ENCODE measurements around the gene PRDM11. TPM values are rescaled to one million over a fixed set of nuclear protein-coding genes. Genes with fewer than 3 reads are reported as not detected.
"Not testable (repeated sequence)": the region's sequence is repeated elsewhere in the genome, so short reads cannot be mapped to it uniquely, and the experiment has no call there.

PRDM11 gene
- total RNA-seq, 1 experiment from 2014 or later: 8.3 TPM

DNA sequence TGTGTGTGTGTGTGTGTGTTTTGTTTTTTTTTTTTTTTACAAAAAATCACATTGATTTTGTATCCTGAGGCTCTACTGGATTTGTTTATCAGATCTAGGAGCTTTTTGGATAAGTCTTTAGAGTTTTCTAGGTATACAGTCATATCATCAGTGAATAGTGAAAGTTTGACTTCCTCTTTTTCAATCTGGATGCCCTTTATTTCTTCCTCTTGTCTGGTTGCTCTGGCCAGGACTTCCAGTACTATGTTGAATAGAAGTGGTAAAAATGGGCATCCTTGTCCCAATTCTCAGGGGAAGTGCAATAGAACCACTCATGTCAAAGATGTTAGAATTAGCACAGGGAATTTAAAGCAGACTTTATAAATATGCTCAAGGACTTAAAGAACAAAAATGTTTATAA is 32.6 kb upstream of the PRDM11 start:
- CTCF ChIA-PET: interaction anchor here (0.6 kb wide), 1 partner anchor 124 kb away, joined by 3 read pairs; no protein-coding TSS in a partner anchor
- ATAC-seq (no peak), DNase-seq (ENCODE audit: low spot score) (no peak)
- no peak overlapping the region for H3K27ac Mint-ChIP-seq
- H3K36me3 Mint-ChIP-seq: no peaks in the 10 kb centered on the region
- H3K9me3 Mint-ChIP-seq: no peaks in the 10 kb centered on the region
- no peak overlapping the region for H3K4me3 Mint-ChIP-seq
- peaks cover 25% of the 10 kb centered on the region for H3K27me3 Mint-ChIP-seq (ENCODE audit: low read depth)
- TF ChIP-seq TP53 (CRISPR knock-in tag; IDR thresholded peaks at IDR 0.05) (no peak), ELF4 (CRISPR knock-in tag; IDR thresholded peaks at IDR 0.05; ENCODE audit: low read depth) (no peak), OVOL2 (CRISPR knock-in tag; IDR thresholded peaks at IDR 0.05; ENCODE audit: borderline replicate concordance) (no peak), TEAD1 (CRISPR knock-in tag; IDR thresholded peaks at IDR 0.05) (no peak), E2F4 (CRISPR knock-in tag; IDR thresholded peaks at IDR 0.05; ENCODE audit: borderline replicate concordance, low read depth) (no peak)
- TF ChIP-seq, protein P1, sequence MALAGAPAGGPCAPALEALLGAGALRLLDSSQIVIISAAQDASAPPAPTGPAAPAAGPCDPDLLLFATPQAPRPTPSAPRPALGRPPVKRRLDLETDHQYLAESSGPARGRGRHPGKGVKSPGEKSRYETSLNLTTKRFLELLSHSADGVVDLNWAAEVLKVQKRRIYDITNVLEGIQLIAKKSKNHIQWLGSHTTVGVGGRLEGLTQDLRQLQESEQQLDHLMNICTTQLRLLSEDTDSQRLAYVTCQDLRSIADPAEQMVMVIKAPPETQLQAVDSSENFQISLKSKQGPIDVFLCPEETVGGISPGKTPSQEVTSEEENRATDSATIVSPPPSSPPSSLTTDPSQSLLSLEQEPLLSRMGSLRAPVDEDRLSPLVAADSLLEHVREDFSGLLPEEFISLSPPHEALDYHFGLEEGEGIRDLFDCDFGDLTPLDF (CRISPR knock-in tag; IDR thresholded peaks at IDR 0.05): no peak
- H3K4me1 Mint-ChIP-seq: no peaks in the 10 kb centered on the region
- POLR2A ChIA-PET: no interaction called here

DNA sequence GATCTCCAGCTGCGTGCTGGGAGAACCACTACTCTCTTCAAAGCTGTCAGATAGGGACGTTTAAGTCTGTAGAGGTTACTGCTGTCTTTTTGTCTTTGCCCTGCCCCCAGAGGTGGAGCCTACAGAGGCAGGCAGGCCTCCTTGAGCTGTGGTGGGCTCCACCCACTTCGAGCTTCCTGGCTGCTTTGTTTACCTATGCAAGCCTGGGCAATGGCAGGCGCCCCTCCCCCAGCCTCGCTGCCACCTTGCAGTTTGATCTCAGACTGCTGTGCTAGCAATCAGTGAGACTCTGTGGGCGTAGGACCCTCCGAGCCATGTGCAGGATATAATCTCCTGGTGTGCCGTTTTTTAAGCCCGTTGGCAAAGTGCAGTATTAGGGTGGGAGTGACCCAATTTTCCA is 18.6 kb upstream of the PRDM11 start:
- peaks cover 25% of the 10 kb centered on the region for H3K9me3 Mint-ChIP-seq
- H3K36me3 Mint-ChIP-seq: peaks cover 32% of the 10 kb centered on the region
- CTCF ChIA-PET: not testable (repeated sequence)

GRCh38 chr11:45133878-45134277 is 12.6 kb upstream of the PRDM11 start:
- TF ChIP-seq, protein P2, sequence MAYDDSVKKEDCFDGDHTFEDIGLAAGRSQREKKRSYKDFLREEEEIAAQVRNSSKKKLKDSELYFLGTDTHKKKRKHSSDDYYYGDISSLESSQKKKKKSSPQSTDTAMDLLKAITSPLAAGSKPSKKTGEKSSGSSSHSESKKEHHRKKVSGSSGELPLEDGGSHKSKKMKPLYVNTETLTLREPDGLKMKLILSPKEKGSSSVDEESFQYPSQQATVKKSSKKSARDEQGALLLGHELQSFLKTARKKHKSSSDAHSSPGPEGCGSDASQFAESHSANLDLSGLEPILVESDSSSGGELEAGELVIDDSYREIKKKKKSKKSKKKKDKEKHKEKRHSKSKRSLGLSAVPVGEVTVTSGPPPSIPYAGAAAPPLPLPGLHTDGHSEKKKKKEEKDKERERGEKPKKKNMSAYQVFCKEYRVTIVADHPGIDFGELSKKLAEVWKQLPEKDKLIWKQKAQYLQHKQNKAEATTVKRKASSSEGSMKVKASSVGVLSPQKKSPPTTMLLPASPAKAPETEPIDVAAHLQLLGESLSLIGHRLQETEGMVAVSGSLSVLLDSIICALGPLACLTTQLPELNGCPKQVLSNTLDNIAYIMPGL (CRISPR knock-in tag; IDR thresholded peaks at IDR 0.05): no peak
- no peak for TF ChIP-seq ETV6 (CRISPR knock-in tag; IDR thresholded peaks at IDR 0.05)
- no peak for TF ChIP-seq GTF2I (CRISPR knock-in tag; conservative IDR thresholded peaks at IDR 0.05)
- TF ChIP-seq, protein P3, sequence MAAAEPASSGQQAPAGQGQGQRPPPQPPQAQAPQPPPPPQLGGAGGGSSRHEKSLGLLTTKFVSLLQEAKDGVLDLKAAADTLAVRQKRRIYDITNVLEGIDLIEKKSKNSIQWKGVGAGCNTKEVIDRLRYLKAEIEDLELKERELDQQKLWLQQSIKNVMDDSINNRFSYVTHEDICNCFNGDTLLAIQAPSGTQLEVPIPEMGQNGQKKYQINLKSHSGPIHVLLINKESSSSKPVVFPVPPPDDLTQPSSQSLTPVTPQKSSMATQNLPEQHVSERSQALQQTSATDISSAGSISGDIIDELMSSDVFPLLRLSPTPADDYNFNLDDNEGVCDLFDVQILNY (CRISPR knock-in tag; IDR thresholded peaks at IDR 0.05): no peak
- no peak for TF ChIP-seq ZNF317 (CRISPR knock-in tag; IDR thresholded peaks at IDR 0.05; ENCODE audit: borderline replicate concordance, low read depth)
- H3K27ac Mint-ChIP-seq: no peak overlapping the region
- ChIA-PET CTCF (interaction anchor here (1.7 kb wide), 1 partner anchor 23 kb away, joined by 10 read pairs; no protein-coding TSS in a partner anchor), POLR2A (no interaction called here)
- H3K36me3 Mint-ChIP-seq: peaks cover 15% of the 10 kb centered on the region
- no peaks in the 10 kb centered on the region for H3K4me1 Mint-ChIP-seq
- H3K9me3 Mint-ChIP-seq: peaks cover 20% of the 10 kb centered on the region
- ATAC-seq: no peak
- H3K27me3 Mint-ChIP-seq (ENCODE audit: low read depth): peaks cover 65% of the 10 kb centered on the region
- no peak for DNase-seq (ENCODE audit: low spot score)
- H3K4me3 Mint-ChIP-seq: no peak overlapping the region

More for the DNA sequence above, 18.6 kb upstream of the PRDM11 start:
- DNase-seq (ENCODE audit: low spot score); ATAC-seq; H3K4me3 Mint-ChIP-seq; POLR2A ChIA-PET; H3K4me1 Mint-ChIP-seq; H3K27ac Mint-ChIP-seq: not testable (repeated sequence)
- peaks cover 47% of the 10 kb centered on the region for H3K27me3 Mint-ChIP-seq (ENCODE audit: low read depth)

DNA sequence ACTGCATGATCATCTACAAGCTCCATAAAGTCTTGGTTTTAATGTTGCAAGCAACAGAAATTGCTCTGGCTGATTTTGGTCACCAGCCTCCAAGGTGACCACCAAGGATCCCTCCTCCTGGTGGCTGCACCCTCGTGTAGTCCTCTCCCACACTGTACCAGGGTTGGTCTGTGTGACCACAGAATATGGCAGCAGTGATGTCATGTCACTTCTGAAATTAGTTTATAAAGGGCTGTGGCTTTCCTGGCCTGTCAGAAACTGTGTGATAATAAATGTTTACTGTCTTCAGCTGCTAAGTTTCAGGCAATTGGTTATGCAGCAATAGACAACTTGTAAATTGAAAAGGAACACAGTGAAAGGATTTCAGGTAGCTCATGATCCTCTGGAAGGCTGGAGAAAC is 5.3 kb upstream of the PRDM11 start:
- H3K4me1 Mint-ChIP-seq: peaks cover 7% of the 10 kb centered on the region
- TF ChIP-seq, protein P4, sequence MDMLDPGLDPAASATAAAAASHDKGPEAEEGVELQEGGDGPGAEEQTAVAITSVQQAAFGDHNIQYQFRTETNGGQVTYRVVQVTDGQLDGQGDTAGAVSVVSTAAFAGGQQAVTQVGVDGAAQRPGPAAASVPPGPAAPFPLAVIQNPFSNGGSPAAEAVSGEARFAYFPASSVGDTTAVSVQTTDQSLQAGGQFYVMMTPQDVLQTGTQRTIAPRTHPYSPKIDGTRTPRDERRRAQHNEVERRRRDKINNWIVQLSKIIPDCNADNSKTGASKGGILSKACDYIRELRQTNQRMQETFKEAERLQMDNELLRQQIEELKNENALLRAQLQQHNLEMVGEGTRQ (CRISPR knock-in tag; IDR thresholded peaks at IDR 0.05): no peak
- TF ChIP-seq ZNF138 (CRISPR knock-in tag; conservative IDR thresholded peaks at IDR 0.05) (no peak), NFATC4 (CRISPR knock-in tag; IDR thresholded peaks at IDR 0.05) (no peak)
- ChIA-PET POLR2A (no interaction called here), CTCF (interaction anchor here (1.2 kb wide), 1 partner anchor 111 kb away, joined by 3 read pairs; no protein-coding TSS in a partner anchor)
- no peaks in the 10 kb centered on the region for H3K9me3 Mint-ChIP-seq
- DNase-seq (ENCODE audit: low spot score) (no peak), ATAC-seq (no peak)
- H3K27me3 Mint-ChIP-seq (ENCODE audit: low read depth): peaks cover 79% of the 10 kb centered on the region
- no peak overlapping the region for H3K27ac Mint-ChIP-seq
- no peaks in the 10 kb centered on the region for H3K36me3 Mint-ChIP-seq
- H3K4me3 Mint-ChIP-seq: no peak overlapping the region
